Measurements from ENCODE around the gene DPEP1.
A peak's percentile ranks its signal among the peaks of the same experiment; 100 is the strongest.
"Not testable (repeated sequence)": the region's sequence is repeated elsewhere in the genome, so short reads cannot be mapped to it uniquely, and the experiment has no call there.

DPEP1 gene

DNA sequence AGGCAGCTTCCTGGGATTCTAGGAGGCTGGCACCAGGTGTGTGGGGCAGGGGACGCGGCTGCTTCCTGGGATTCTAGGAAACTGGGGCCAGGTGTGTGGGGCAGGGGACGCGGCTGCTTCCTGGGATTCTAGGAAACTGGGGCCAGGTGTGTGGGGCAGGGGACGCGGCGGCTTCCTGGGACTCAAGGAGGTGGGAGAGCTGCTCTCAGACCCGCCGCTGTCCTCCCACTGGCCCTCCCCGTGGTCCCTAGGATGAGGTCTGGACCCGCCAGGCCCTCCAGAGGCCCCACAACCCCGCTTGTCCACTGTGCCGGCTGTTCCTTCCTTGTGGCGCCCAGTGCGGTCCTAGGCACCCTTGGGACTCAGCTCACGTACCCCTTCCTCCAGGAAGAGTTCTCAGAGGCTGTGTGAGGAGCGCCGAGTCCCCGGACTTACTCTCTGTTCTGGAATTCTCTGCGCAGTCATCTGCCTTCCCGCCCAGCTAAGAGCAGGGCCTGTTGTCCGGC lies 565 bp downstream of the DPEP1 start:
- no peak for DNase-seq
- in situ Hi-C loops (cut with MboI; ENCODE audit: low pct_unique_long_range_greater_than_20kb, low sequenced_read_pairs): no loop called here

DNA sequence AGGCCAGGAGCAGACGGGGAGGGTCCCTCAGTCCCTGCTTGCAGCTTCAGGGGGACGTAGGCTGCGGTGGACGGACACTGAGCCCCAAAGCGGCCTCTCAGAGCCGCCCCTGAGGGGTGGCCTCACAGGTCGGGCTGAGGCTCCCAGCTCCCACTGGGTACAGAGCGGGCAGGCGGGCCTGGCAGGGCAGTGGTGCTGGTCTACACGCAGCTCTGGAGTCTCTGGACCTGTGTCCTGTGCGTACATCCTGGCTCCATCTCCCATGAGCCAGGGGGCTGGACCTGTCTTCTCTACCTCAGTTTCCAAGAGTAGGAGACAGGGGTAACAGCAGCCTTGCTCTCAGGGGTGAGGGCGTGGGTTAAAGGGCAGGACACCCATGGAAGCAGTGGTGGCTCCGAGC lies 1.7 kb downstream of the DPEP1 start:
- in situ Hi-C loops (cut with MboI; ENCODE audit: low pct_unique_long_range_greater_than_20kb, low sequenced_read_pairs): no loop called here
- DNase-seq: no peak

GRCh38 chr16:89615596-89616090 lies 2.2 kb downstream of the DPEP1 start:
- DNase-seq: peak; percentile 55
- in situ Hi-C loops (cut with MboI; ENCODE audit: low pct_unique_long_range_greater_than_20kb, low sequenced_read_pairs): no loop called here

DNA sequence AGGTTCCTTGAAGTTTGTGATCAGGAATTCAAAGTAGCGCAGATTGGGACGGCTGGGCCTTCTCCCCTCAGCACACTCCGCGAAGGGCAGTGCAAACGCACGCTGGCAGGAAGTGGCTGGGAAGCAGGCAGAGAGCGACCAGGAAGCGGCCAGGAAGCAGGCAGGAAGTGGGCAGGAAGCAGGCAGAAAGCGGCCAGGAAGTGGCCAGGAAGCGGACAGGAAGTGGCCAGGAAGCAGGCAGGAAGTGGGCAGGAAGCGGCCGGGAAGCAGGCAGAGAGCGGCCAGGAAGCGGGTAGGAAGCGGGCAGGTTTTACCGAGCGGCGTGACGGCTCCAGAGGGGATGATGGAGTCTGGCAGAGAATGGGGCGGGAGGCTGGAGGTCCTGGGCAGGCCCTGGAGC lies 3.2 kb downstream of the DPEP1 start:
- in situ Hi-C loops (cut with MboI; ENCODE audit: low pct_unique_long_range_greater_than_20kb, low sequenced_read_pairs): no loop called here
- no peak for DNase-seq

GRCh38 chr16:89617036-89617435 lies 3.6 kb downstream of the DPEP1 start:
- in situ Hi-C loops (cut with MboI; ENCODE audit: low pct_unique_long_range_greater_than_20kb, low sequenced_read_pairs): no loop called here
- DNase-seq: no peak

- in situ Hi-C loops (cut with MboI; ENCODE audit: low pct_unique_long_range_greater_than_20kb, low sequenced_read_pairs): no loop called here
- peak; percentile 28 for DNase-seq
These were observed 4.9 kb downstream of the DPEP1 start for GRCh38 chr16:89618109-89618998.

- in situ Hi-C loops (cut with MboI; ENCODE audit: low pct_unique_long_range_greater_than_20kb, low sequenced_read_pairs): no loop called here
- no peak for DNase-seq
These were observed 6.4 kb downstream of the DPEP1 start for GRCh38 chr16:89619840-89620239.

DNA sequence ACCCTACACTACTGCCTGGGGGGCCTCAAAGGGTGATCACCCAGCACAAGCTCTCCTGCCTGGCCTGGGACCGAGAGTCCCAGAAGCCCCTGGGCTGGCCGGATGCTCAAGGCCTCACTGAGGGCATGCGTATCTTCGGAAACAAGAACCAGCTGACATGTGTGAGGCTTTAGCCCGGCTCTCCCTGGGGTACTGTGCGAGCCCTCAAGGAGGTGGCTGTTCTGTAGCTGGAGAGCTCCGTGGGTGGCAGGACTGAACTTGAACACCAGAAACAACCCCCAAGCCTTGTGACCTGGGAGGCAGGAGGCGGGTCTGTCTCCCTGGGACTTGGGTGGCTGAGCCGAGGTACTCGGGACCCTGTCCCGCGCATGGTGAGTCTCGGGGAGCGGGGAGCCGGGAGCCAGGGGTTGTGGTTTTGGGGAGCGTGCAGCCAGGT lies 7.0 kb downstream of the DPEP1 start:
- in situ Hi-C loops (cut with MboI; ENCODE audit: low pct_unique_long_range_greater_than_20kb, low sequenced_read_pairs): no loop called here

GRCh38 chr16:89621136-89621697 lies 7.8 kb downstream of the DPEP1 start:
- in situ Hi-C loops (cut with MboI; ENCODE audit: low pct_unique_long_range_greater_than_20kb, low sequenced_read_pairs): no loop called here
- no peak for DNase-seq

More for the DNA sequence above, 7.0 kb downstream of the DPEP1 start:
- no peak for DNase-seq

- in situ Hi-C loops (cut with MboI; ENCODE audit: low pct_unique_long_range_greater_than_20kb, low sequenced_read_pairs): no loop called here
- DNase-seq: no peak
These were observed 8.4 kb downstream of the DPEP1 start for GRCh38 chr16:89621698-89622409.

DNA sequence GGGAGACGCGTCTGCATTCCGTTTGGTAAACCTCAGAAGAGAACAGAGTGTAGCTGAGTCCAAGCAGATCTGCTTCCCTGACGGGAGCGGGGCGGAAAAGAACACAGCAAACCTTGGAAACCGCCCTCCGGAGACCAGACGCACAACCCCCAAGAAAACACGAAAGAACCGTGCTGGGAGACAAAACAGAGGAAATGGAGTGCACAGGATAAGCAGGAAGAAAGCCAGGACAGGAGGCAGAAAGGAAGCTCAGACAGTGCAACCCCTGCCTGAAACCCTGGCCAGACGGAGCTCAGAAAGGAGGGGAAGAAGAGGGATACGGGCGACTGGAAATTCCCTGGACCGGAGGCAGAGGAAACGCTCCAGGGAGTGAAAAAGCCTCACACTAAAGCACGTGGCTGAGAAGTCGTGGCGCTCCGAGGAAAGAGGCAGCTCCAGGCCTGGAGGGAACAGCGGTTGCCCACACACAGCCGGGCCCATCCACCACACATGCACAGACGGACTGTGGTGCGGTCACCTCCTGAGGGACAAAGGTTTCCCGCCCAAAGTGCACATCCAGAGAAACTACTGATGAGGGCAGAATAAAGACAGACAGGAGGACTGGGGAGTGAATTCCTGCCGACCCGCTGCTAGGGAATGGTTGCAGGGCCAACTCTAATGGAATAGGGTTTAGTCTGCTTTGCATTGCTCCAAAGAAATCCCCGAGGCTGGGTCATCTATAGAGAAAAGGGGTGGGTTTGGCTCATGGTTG lies 10.2 kb downstream of the DPEP1 start:
- in situ Hi-C loops (cut with MboI; ENCODE audit: low pct_unique_long_range_greater_than_20kb, low sequenced_read_pairs): no loop called here
- no peak for DNase-seq

GRCh38 chr16:89624777-89625761 lies 11.6 kb downstream of the DPEP1 start:
- no peak for DNase-seq
- in situ Hi-C loops (cut with MboI; ENCODE audit: low pct_unique_long_range_greater_than_20kb, low sequenced_read_pairs): no loop called here

- no peak for DNase-seq
- in situ Hi-C loops (cut with MboI; ENCODE audit: low pct_unique_long_range_greater_than_20kb, low sequenced_read_pairs): no loop called here
These were observed 16.6 kb downstream of the DPEP1 start for GRCh38 chr16:89629827-89630610.

GRCh38 chr16:89633064-89633631 lies 19.7 kb downstream of the DPEP1 start:
- in situ Hi-C loops (cut with MboI; ENCODE audit: low pct_unique_long_range_greater_than_20kb, low sequenced_read_pairs): no loop called here
- no peak for DNase-seq

GRCh38 chr16:89634463-89635385 lies 21.3 kb downstream of the DPEP1 start:
- DNase-seq; in situ Hi-C loops (cut with MboI; ENCODE audit: low pct_unique_long_range_greater_than_20kb, low sequenced_read_pairs): not testable (repeated sequence)

- in situ Hi-C loops (cut with MboI; ENCODE audit: low pct_unique_long_range_greater_than_20kb, low sequenced_read_pairs): no loop called here
- DNase-seq: no peak
These were observed 23.2 kb downstream of the DPEP1 start for GRCh38 chr16:89636663-89637062.

All from KBM-7 (cell line).